Fibroblast of pulmonary artery (primary cell): ENCODE data around the gene DHX16.

Source experiments
- DNase-seq: peaks from one replicate; pipeline ENCODE4 v3.0.0-alpha.2; 2010; ENCODE audit warnings: low read depth
- H3K4me3 ChIP-seq: replicated peaks from 2 replicates; pipeline ENCODE4 v1.5.1; 2011; ENCODE audit warnings: low read depth, mild to moderate bottlenecking, control low read depth, low read length, moderate library complexity
- TF ChIP-seq, protein P1 (sequence below): IDR thresholded peaks from 2 replicates; pipeline ENCODE4 v1.5.1; 2011; ENCODE audit warnings: mild to moderate bottlenecking, control low read depth, low read length, inconsistent platforms; ENCODE audit errors: missing control alignments

The DHX16 gene

DNA sequence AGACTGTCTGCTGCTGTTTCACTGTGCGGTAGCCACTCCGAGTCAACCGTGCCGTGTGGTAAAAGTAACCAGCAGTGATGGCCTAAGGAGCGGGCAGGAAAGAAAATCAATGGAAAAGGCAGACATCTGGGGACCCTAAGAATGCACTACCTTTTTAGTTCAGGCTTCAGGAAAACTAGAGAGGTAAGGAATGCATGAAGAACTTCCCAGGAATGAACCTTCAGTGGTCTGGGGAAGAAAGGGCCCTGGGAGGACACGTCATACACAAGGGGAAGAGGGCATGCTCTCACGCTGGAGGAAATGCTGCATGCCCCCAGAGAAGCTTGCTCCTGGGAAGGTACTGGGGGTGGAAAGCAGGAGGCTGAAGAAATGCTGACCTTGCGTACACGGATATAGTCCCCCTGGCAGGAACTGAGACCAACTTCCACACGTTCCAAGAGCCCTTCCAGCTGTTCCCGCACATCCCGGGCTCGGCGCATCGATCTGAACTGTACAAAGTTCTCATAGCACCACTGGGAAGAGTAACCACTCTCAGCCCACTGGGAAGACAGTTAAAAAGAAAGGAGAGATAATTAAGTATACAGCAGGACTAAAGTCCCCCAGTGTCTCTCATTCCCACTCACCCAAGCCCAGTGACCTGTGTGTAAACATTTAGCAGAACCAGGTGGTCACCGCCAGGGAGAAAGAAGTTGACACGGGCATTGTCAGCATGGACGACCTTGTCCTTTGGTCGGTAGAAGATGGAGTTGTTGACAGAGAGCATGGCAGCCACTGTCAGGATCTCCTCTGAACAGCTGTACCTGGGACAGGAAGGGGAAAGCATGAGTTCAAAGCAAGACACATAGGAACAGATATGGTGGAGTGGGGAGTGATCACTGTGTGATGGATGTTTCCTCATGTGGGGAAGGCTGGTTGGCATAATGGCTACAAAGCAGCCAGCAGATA lies 17.7 kb downstream of the DHX16 start:
- TF ChIP-seq, protein P1, sequence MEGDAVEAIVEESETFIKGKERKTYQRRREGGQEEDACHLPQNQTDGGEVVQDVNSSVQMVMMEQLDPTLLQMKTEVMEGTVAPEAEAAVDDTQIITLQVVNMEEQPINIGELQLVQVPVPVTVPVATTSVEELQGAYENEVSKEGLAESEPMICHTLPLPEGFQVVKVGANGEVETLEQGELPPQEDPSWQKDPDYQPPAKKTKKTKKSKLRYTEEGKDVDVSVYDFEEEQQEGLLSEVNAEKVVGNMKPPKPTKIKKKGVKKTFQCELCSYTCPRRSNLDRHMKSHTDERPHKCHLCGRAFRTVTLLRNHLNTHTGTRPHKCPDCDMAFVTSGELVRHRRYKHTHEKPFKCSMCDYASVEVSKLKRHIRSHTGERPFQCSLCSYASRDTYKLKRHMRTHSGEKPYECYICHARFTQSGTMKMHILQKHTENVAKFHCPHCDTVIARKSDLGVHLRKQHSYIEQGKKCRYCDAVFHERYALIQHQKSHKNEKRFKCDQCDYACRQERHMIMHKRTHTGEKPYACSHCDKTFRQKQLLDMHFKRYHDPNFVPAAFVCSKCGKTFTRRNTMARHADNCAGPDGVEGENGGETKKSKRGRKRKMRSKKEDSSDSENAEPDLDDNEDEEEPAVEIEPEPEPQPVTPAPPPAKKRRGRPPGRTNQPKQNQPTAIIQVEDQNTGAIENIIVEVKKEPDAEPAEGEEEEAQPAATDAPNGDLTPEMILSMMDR: no peak
- no peak for DNase-seq
- H3K4me3 ChIP-seq: no peak overlapping the region

GRCh38 chr6:30651143-30651542 lies 21.7 kb downstream of the DHX16 start:
- TF ChIP-seq, protein P1: no peak
- no peak for DNase-seq
- H3K4me3 ChIP-seq: no peak overlapping the region

DNA sequence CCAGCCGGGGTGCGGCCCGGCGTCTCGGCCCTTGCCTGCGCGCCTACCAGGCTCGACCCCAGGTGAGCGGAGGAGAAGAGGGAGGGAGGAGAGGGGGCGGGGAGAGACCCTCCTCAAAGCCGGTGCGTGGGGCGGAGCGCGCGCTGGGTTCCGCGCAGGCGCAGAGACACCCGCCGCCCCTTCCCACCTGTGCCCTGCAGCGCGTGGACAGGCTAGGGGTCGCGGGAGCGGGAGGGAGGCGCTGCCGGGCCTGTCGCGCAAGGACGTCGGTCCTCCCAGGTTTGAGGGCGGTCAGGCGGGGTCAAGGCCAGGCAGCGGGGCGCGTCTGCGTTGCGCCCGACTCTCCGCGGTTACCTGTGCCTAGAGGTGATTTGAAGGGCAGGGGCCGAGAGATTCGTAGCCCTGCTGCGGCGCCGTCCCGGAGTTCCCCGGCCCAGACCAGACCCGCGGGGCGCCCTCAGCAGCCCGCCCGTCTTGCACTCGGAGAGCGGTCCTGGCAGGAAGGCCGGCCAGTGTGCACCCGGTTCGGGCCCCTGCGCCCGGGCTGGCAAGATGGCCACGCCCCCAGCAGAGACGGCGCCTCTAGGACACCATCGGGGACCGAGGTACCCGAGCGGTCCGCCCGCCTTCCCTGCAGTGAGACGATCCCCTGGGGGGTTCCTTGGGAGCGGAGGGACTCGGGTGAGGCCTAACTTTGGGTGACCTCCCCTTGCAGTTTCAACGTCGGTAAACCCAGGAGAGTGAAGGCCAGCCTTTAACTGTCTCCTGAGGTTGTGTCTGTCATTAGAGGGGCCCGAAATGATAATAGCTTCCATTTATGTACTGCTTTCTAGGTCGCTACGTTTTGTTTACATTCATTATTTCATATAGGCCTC lies 25.3 kb downstream of the DHX16 start:
- peak; percentile 49 for DNase-seq
- TF ChIP-seq, protein P1: no peak
- H3K4me3 ChIP-seq: peak overlapping the region; percentile 85

DNA sequence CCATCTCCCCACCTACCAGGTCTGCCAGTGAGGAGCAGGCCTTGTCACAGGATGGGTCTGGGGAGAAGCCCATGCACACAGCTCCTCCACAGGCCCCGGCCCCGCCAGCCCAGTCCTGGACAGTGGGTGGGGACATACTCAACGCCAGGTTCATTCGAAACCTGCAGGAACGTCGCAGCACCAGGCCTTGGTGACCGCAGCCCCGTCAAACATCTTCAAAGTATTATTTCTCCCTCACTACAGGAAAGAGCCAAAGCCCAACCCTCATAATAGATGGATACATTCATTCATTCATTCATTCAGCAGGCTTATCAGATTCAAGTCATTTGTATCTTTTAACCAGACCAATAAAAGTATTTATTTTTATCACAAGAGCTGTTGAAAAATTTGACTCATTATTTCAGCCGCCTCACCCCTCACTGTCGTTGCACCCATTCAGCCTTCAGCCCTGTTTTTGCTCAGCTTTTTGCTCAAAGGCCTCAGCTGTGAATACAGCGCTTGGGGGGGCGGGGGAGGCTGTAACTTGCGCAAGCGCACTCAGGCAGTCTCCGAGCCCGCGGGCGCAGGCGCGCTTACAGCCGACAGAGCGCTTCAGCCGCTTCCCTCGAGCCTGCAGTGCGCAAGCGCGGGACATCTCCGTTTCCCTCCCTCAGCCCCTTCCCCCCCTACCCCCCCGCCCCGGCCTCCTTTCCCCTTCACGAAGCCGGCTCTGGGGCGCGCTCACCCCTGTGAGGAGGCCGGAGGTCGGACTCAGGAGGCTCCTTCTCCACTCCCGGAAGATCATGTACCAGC lies 26.2 kb downstream of the DHX16 start, which contains the start of gene C6orf136:
TSS of gene C6orf136 (plus strand) at position 684 of the 792 bp plus-strand sequence. CDS start at position 783, 99 bp downstream.
- peak within 1 kb of the TSS; percentile 85 for H3K4me3 ChIP-seq
- TF ChIP-seq, protein P1: no peak
- DNase-seq: peak; percentile 94

DNA sequence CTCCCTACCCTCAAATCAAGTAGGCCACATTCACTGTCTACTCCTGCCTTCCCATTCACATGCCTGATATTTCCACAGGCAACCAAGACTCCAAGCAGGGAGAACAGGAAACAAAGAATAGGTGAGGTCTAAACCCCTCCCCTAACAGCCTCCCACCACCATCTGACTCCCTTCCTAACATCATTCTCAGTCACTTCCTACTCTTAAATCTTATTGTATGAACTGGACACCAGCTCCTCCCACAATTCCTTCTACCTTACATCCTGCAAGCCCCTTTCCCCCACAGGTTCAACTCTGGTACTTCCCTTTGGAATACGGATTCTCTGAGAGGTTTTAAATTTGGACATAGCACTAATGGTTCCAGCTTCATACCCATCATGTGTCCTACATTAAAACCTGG lies 26.8 kb downstream of the DHX16 start:
- no peak overlapping the region for H3K4me3 ChIP-seq
- no peak for DNase-seq
- TF ChIP-seq, protein P1: no peak

DNA sequence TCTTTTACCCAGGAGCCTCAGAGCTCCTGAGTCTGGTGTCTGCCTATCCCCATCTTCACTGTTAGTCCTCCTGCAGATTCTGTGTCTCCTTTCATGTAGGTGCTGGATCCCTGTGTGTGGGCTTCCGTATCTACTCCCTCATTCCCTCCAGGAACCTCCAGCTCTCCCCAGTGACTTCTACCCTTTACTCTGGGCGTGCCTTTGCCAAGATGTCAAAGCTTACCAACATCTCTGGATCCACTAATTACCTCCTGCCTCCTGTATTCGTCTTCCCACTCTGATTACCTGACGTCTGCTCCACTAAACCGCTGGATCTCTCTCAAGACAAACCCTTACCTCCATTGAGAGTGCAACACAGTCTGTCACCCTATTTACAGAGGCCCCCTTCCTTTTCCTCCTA lies 28.0 kb downstream of the DHX16 start:
- TF ChIP-seq, protein P1: no peak
- H3K4me3 ChIP-seq: no peak overlapping the region
- DNase-seq: no peak
